ENCODE data around the gene PLEKHA1.

DNA sequence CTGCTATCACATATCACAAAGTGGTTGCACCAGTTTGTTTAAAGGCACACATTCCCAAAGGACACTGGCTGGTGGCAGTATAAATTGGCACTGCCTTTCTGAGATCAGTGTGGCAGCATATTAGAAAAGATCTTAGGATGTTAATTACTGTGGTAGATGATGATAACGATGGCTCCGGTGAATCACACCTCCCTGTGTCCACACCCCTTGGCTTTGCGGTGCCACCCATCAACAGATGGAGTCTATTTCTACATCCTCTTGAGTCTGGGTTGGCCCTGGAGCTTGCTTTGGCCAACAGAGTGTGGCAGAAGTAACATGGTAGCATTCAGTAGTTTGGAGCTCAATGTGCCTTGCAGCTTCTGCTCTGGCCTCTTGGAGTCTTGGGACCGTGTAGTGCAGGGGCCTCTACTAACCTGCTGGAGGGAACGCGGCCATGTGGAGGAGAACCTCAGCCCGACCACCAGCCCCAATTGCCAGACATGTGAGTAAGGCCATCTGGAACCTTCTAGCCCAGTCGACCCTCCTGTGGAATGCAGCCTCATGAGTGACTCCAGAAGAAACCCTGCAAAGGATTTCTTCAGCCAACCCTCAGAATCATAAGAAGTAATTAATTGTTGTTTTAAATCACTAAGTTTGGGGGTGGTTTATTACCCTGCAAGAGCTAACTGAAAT lies 27.2 kb upstream of the PLEKHA1 start:
- TF ChIP-seq POLR2AphosphoS5 (IDR thresholded peaks at IDR 0.05) (no peak), POLR2A (IDR thresholded peaks at IDR 0.05) (no peak), EP300 (IDR thresholded peaks at IDR 0.05) (no peak)
- TF ChIP-seq, protein P1, sequence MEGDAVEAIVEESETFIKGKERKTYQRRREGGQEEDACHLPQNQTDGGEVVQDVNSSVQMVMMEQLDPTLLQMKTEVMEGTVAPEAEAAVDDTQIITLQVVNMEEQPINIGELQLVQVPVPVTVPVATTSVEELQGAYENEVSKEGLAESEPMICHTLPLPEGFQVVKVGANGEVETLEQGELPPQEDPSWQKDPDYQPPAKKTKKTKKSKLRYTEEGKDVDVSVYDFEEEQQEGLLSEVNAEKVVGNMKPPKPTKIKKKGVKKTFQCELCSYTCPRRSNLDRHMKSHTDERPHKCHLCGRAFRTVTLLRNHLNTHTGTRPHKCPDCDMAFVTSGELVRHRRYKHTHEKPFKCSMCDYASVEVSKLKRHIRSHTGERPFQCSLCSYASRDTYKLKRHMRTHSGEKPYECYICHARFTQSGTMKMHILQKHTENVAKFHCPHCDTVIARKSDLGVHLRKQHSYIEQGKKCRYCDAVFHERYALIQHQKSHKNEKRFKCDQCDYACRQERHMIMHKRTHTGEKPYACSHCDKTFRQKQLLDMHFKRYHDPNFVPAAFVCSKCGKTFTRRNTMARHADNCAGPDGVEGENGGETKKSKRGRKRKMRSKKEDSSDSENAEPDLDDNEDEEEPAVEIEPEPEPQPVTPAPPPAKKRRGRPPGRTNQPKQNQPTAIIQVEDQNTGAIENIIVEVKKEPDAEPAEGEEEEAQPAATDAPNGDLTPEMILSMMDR (IDR thresholded peaks at IDR 0.05), result no peak

Measured in stomach (tissue), 4 donors.